IPS-NIHi11 (cell line): ENCODE data around the gene TMTC2.
"Not testable (repeated sequence)": the region's sequence is repeated elsewhere in the genome, so short reads cannot be mapped to it uniquely, and the experiment has no call there.

Experiments used
- DNase-seq: peaks from one replicate; pipeline ENCODE4 v3.0.0; 2012; ENCODE audit warnings: mixed read lengths, low spot score

Gene TMTC2

GRCh38 chr12:82788594-82788993, 101.9 kb downstream of the TMTC2 start:
- DNase-seq, result no peak

DNA sequence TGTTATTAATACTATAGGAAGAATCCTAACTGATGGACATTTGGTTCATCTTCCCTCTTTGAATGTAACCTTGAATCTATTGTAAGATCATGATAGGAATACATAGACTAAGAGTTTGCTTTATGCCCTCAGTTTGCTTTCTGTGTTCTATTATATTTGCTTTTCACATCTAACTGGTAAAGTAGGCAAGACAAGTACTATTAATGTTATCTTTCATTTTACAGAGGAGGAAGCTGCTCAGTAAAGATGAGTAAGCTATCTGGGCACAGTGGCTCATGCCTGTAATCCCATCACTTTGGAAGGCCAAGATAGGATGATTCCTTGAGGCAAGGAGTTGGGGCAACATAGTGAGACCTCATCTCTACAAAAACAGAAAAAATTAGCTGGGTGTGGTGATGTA, 103.0 kb downstream of the TMTC2 start:
- no peak for DNase-seq

- peak; percentile 28 for DNase-seq
Measured at GRCh38 chr12:82793751-82794281, 107.1 kb downstream of the TMTC2 start.

DNA sequence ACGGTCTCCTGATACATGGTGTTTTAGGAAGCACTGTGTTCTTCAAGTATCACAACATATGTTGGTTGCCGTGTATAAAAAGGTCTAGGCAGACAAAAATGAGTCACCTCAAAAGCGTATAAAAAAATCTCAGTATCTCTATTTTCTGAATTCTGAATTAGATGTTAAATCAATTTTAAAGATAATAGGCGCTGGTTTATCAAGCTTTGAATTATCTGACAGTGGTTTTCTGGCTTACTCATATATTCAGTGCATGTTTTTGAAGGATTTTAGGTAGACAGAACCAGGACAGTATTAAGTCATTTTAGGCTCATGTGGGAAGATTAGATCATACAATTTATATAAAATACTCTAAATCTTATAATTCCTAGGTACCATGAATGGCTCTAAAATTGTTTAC, 110.8 kb downstream of the TMTC2 start:
- no peak for DNase-seq

- no peak for DNase-seq
Measured at GRCh38 chr12:82800185-82800584, 113.5 kb downstream of the TMTC2 start.

DNA sequence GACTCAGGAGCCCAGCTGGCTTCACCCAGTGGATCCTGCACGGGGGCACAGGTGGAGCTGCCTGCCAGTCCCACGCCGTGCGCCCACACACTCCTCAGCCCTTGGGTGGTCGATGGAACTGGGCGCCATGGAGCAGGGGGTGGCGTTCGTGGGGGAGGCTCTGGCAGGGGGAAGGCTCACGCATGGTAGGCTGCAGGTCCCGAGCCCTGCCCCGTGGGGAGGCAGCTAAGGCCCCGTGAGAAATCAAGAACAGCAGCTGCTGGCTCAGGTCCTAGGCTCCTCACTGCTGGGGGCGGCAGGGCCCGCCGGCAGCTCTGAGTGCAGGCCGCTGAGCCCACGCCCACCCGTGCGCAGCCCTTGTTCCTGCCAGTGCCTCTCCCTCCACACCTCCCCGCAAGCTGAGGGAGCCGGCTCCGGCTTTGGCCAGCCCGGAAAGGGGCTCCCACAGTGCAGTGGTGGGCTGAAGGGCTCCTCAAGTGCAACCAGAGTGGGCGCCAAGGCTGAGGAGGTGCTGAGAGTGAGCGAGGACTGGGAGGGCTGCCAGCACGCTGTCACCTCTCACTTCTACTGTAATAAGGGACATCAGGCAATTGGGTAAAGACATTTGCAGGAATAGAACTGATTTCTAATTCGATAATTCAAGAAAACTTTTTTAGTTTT, 115.4 kb downstream of the TMTC2 start:
- DNase-seq, result no peak

DNA sequence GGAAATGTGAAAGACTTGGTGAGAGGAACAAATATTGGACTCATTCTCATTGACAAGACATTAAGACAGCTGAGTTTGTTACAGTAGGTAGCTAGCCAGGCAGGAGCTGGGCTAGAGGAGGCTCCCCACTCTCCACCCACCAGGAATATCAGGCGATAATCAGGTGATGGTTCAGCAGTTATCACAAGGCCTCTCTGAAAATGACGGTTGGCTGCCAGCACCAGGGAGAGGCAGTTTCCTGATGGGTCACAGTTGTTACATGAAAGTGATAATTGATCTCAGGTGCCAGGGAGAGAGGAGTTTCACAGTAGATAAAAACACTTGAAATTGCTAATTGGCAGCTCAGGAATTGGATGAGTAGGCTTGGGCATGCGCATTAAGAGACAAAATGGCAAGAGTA, 116.5 kb downstream of the TMTC2 start:
- no peak for DNase-seq

DNA sequence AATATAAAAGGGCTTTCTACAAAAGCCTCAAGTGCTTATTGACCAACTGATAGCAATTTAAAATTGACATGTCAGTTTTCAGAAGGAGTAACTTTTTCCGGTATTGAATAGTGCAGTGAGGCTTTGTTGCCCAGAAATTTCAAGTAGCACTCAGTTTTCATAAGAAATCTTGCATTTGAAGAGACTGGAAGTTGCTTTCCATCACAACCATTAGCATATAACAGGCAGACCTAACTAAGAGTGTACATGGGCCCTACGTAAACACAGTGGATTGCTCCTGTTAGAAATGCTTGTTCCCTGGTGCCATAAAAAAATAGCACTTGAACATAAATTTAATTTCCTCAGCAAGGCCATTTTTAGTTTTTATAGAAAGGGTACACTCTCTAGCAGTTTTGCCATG, 117.9 kb downstream of the TMTC2 start:
- DNase-seq, result no peak

GRCh38 chr12:82805004-82805403, 118.3 kb downstream of the TMTC2 start:
- DNase-seq, result not testable (repeated sequence)

- DNase-seq, result no peak
Measured at GRCh38 chr12:82805812-82806497, 119.2 kb downstream of the TMTC2 start.

GRCh38 chr12:82807132-82807737, 120.5 kb downstream of the TMTC2 start:
- DNase-seq, result no peak

DNA sequence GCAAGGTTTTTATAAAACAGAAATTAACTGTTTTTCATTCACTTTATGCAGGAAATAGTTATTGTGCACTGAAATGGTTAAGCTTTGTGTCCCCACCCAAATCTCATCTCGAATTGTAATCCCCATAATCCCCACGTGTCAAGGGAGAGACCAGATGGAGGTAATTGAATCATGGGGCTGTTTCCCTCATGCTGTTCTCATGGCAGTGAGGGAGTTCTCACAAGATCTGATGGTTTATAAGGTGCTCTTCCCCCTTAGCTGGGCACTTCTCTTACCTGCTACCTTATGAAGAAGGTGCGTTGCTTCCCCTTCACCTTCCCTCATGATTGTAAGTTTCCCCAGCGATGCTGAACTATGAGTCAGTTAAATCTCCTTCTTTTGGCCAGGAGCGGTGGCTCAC, 123.9 kb downstream of the TMTC2 start:
- no peak for DNase-seq

DNA sequence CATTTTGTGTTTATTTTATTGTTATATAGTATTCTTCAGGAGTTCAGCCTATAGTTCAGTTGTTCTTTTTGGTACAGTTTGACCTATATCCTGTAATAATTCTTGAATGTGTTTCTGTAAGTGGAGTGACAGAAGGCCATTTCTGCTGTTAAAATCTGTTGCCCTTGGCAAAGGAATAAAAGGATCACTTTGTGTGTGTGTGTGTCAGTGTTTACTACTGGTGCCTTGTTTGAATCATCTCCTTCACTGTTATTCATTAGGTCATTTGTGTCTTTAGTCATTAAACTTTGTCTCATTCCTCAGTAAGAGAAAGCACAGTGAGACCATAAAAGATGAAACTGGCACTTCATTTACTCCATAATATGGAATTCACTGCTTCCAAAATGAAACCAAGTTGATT, 130.7 kb downstream of the TMTC2 start:
- DNase-seq, result no peak

DNA sequence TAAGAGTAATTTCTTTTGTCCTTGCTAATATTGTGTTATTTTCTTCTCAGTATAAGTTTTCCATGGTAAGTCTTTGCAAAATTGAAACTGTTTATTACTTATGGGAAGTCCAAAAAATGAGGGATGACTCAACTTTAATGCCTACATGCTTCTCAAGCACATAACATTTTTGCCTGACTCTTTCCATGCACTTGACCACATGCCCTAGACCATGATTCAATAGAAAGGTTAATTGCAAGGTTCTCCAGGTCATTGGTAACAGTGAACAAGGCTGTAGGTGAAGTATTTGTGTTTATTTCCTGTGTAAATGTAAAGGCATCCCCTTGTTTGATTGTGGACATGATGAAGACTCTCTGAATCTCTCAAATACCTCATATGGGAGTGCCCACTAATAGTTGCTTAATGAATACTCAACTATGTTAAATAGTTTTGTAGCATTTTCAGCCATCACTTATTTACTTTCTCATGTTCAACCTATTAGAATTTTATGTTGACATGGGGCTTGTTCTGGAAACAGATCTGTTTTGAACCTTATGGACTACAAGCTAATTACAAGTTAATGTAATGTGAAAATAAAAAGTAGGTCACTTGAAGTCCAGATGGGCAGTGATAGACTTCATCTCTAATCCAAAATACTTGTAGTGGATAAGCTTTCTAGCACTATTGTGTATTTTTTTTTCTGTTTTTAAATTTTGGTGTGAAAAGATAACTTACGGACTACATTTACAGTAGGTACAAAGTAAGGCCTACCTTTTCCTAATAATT, 131.7 kb downstream of the TMTC2 start:
- DNase-seq, result no peak

DNA sequence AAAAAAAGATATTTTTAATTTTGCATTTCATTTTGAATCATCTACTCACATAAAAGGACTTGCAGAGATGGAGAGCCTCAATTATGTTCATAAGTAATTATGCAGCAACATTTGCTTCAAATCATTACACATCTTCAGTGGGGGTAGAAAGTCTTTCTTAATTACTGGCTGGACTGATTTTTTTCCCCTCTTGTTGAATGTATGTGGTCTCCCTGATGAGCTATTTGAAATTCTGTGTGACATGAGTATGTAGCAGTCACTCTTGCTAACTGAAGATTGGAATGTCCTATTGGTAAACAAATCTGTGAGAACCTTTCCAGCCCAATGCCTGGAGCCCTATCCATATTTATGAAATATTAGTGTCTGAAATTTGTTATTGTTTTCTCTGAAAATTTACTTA, 139.8 kb downstream of the TMTC2 start:
- no peak for DNase-seq

- no peak for DNase-seq
Measured at GRCh38 chr12:82832096-82832495, 145.4 kb downstream of the TMTC2 start.

DNA sequence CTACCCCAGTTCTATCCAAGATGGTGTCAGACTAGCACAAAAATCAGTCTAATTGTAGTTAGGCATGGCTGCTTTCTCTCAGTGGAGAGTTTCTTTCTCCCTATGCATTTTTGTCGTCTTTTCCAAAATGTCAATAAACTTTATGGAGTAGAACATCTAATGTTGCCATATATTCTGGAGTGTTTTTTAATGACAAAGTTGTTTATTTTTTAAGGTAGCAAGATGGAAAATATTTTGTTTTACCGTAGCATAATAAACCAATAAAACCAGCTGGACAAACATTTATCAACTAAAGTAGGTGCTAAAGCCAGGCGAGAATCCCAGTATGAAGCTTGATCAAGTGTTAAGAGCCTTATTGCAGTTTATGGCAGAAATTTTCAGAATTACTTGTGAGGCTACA, 146.3 kb downstream of the TMTC2 start:
- no peak for DNase-seq

DNA sequence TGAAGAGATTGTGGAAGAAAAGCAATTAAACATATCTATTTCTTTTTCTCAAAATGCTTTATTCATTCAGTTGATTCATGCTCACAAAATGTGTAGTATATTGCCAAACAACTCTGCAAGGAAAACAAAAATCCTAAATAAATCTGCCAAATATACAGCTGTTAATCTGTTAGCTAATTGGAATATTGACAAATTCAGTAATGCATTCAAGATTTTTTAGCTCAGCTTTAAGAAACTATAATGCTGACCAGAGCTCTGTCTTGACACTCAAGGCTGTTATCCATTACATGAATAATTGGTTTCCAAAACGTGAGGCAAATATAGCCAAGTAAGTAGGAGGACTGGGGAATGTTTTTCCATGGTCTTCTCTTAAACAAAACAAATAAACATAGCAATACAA, 146.8 kb downstream of the TMTC2 start:
- DNase-seq, result no peak

GRCh38 chr12:82835217-82835616, 148.5 kb downstream of the TMTC2 start:
- no peak for DNase-seq

GRCh38 chr12:82838131-82838551, 151.4 kb downstream of the TMTC2 start:
- DNase-seq, result no peak

DNA sequence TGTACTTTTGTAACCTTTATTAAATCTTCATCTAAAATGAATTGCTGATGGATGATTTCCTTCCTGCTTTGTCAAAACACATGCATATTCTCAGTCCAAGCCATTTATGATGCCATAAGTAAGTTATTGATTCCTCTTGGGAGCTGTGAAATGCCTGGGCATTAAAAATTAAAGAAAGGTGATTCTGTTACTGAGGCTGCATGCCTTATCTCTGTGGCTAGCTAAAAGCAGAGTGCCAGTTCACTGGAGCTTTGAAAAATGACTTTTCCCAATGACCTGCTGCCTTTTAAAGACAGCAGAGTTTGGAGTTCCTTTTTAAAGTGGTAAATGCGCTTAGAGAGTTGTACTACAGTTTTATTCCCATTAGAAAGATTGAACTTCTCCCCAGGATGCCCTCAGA, 152.1 kb downstream of the TMTC2 start:
- no peak for DNase-seq

DNA sequence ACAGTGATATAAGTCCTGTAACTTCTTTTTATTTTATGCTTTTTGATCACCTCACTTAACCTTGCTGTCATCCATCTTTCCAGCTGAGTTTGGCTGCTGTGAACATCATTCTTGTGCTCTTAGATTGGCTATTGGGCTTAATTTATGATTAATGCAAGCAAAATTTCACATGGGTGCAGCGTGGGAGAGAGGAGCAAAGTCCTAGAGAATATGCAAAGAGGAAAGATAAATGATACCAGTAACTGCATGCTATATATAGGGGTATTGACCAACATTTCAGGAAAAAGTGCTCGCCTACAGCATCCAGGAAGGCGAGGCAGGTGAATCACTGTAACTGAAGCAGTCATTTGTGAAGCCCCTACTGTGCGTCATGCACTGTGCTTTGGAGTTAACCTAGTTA, 153.1 kb downstream of the TMTC2 start:
- no peak for DNase-seq

DNA sequence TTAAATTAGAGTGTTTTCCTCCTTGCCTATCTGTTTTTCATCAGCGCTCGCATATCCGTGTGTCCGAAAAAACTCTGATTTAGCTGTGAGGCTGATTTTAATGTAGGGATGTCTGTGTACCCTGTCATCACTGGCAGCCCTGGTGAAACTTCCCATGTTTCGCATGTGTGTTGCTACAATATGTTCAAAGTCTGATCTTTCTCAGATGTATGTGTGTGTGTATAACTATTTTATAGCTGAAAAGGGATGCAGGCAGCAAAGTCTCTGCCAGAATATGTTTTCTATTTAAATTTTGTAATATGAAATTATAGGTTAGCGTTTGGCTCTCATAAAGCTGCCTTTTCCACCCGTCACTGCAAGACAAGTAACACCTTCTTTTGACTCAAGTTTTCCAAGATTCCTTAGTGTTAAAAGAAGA, 154.8 kb downstream of the TMTC2 start:
- DNase-seq, result no peak
